ENCODE measurements around the gene RBL2.
"Not testable (repeated sequence)": the region's sequence is repeated elsewhere in the genome, so short reads cannot be mapped to it uniquely, and the experiment has no call there.

The RBL2 gene

GRCh38 chr16:53510704-53511070 is 76.4 kb downstream of the RBL2 start:
- no peak for DNase-seq (ENCODE audit: low spot score)
- no peak for TF ChIP-seq CTCF (IDR thresholded peaks at IDR 0.05; ENCODE audit: borderline replicate concordance, control extremely low read depth, extremely low read depth, insufficient read depth, missing control alignments)
- in situ Hi-C loops (cut with MboI; ENCODE audit: low sequenced_read_pairs, unreplicated experiment) = no loop called here

GRCh38 chr16:53511084-53511402 is 76.8 kb downstream of the RBL2 start:
- no peak for TF ChIP-seq CTCF (IDR thresholded peaks at IDR 0.05; ENCODE audit: borderline replicate concordance, control extremely low read depth, extremely low read depth, insufficient read depth, missing control alignments)
- in situ Hi-C loops (cut with MboI; ENCODE audit: low sequenced_read_pairs, unreplicated experiment) = no loop called here
- DNase-seq (ENCODE audit: low spot score) = no peak

- no peak for DNase-seq (ENCODE audit: low spot score)
Measured at GRCh38 chr16:53511403-53512280, 77.4 kb downstream of the RBL2 start.

GRCh38 chr16:53512795-53513194 is 78.5 kb downstream of the RBL2 start:
- in situ Hi-C loops (cut with MboI; ENCODE audit: low sequenced_read_pairs, unreplicated experiment) = not testable (repeated sequence)

More at GRCh38 chr16:53511403-53512280, 77.4 kb downstream of the RBL2 start:
- TF ChIP-seq CTCF (IDR thresholded peaks at IDR 0.05; ENCODE audit: borderline replicate concordance, control extremely low read depth, extremely low read depth, insufficient read depth, missing control alignments) = no peak
- in situ Hi-C loops (cut with MboI; ENCODE audit: low sequenced_read_pairs, unreplicated experiment) = no loop called here

GRCh38 chr16:53515259-53515658 is 81.0 kb downstream of the RBL2 start:
- TF ChIP-seq CTCF (IDR thresholded peaks at IDR 0.05; ENCODE audit: borderline replicate concordance, control extremely low read depth, extremely low read depth, insufficient read depth, missing control alignments) = no peak
- in situ Hi-C loops (cut with MboI; ENCODE audit: low sequenced_read_pairs, unreplicated experiment) = no loop called here
- DNase-seq (ENCODE audit: low spot score) = no peak

More at GRCh38 chr16:53512795-53513194, 78.5 kb downstream of the RBL2 start:
- not testable (repeated sequence) for DNase-seq (ENCODE audit: low spot score)

- no peak for DNase-seq (ENCODE audit: low spot score)
- in situ Hi-C loops (cut with MboI; ENCODE audit: low sequenced_read_pairs, unreplicated experiment) = no loop called here
- TF ChIP-seq CTCF (IDR thresholded peaks at IDR 0.05; ENCODE audit: borderline replicate concordance, control extremely low read depth, extremely low read depth, insufficient read depth, missing control alignments) = no peak
Measured at GRCh38 chr16:53515811-53516210, 81.5 kb downstream of the RBL2 start.

GRCh38 chr16:53517851-53518250 is 83.6 kb downstream of the RBL2 start:
- no peak for TF ChIP-seq CTCF (IDR thresholded peaks at IDR 0.05; ENCODE audit: borderline replicate concordance, control extremely low read depth, extremely low read depth, insufficient read depth, missing control alignments)
- in situ Hi-C loops (cut with MboI; ENCODE audit: low sequenced_read_pairs, unreplicated experiment) = no loop called here
- DNase-seq (ENCODE audit: low spot score) = no peak

Measured in GM13976 (cell line).